SK-N-SH (cell line): Measurements from ENCODE around the gene PBX4. TPM values are rescaled to one million over a fixed set of nuclear protein-coding genes. Genes with fewer than 3 reads are reported as not detected.
"Not testable (repeated sequence)": the region's sequence is repeated elsewhere in the genome, so short reads cannot be mapped to it uniquely, and the experiment has no call there.

Experiments used
- CTCF ChIA-PET: fragments of 300-600, 350-600 bp; formaldehyde crosslinking; extraction: SDS; loops from one replicate; lab custom pipeline; 2021; lab: Yijun Ruan, JAX
- POLR2A ChIA-PET: fragments of 350-600 bp; sonication (Branson Sonifier 250); formaldehyde crosslinking; extraction: SDS; loops from one replicate; lab custom pipeline; 2020; ENCODE audit warnings: antibody characterized with exemption, inconsistent platforms; lab: Yijun Ruan, JAX
- DNase-seq: peaks from one replicate; pipeline ENCODE4 v3.0.0; 2012
- H2AFZ ChIP-seq: fragments of 200-600 bp; sonication (generic); 2 replicates; pipeline ENCODE4 v1.8.1; 2016; ENCODE audit warnings: antibody characterized with exemption, mild to moderate bottlenecking, low read depth
- H3F3A ChIP-seq: fragments of 200-600 bp; sonication (generic); replicated peaks from 2 replicates; pipeline ENCODE3; 2016; ENCODE audit warnings: antibody characterized with exemption, mild to moderate bottlenecking; ENCODE audit not compliant: insufficient read depth
- H3K27ac ChIP-seq, 2 experiments: fragments of 200-500 bp in 1 of 2; fragments of 200-600 bp in 1 of 2; sonication (Bioruptor generic) in 1 of 2; sonication (generic), shearing (Covaris generic) in 1 of 2; 2 replicates each; pipeline versions ENCODE4 v1.5.1 to v1.6.1; 2014 to 2016; ENCODE audit warnings: low read depth in 2 of 2, inconsistent platforms in 1 of 2, low read length in 1 of 2, mild to moderate bottlenecking in 1 of 2, mixed read lengths in 1 of 2
- H3K27me3 ChIP-seq: fragments of 200-600 bp; sonication (generic), shearing (Covaris generic); 2 replicates; pipeline ENCODE4 v1.6.1; 2016; ENCODE audit warnings: mixed run types; ENCODE audit not compliant: insufficient read depth
- H3K36me3 ChIP-seq, 2 experiments: fragments of 200-500 bp in 1 of 2; fragments of 200-600 bp in 1 of 2; sonication (Bioruptor generic) in 1 of 2; sonication (generic) in 1 of 2; replicated peaks in 1 of 2; 2 replicates each; pipeline versions ENCODE3 to v1.5.1; 2014 to 2016; ENCODE audit warnings: low read length in 1 of 2, mild to moderate bottlenecking in 1 of 2; ENCODE audit not compliant: insufficient read depth in 2 of 2, control insufficient read depth in 1 of 2
- H3K4me1 ChIP-seq, 2 experiments: fragments of 200-500 bp in 1 of 2; fragments of 200-600 bp in 1 of 2; sonication (Bioruptor generic) in 1 of 2; sonication (generic), shearing (Covaris generic) in 1 of 2; 2 replicates each; pipeline versions ENCODE4 v1.5.1 to v1.6.1; 2014 to 2016; ENCODE audit warnings: low read depth in 1 of 2, low read length in 1 of 2, mixed run types in 1 of 2; ENCODE audit not compliant: insufficient read depth in 2 of 2, control insufficient read depth in 1 of 2
- H3K4me2 ChIP-seq: fragments of 200-600 bp; sonication (generic), shearing (Covaris generic); 2 replicates; pipeline ENCODE4 v1.6.1; 2017; ENCODE audit warnings: mixed run types
- H3K4me3 ChIP-seq, 2 experiments: fragments of 200-500 bp in 1 of 2; fragments of 200-600 bp in 1 of 2; sonication (Bioruptor generic) in 1 of 2; sonication (generic), shearing (Covaris generic) in 1 of 2; 2 replicates each; pipeline versions ENCODE4 v1.5.1 to v1.8.1; 2014 to 2016; ENCODE audit warnings: low read depth in 2 of 2, inconsistent platforms in 1 of 2, low read length in 1 of 2, mild to moderate bottlenecking in 1 of 2, mixed read lengths in 1 of 2, moderate library complexity in 1 of 2
- H3K79me2 ChIP-seq: fragments of 200-600 bp; sonication (generic); 2 replicates; pipeline ENCODE4 v1.8.1; 2017; ENCODE audit warnings: mild to moderate bottlenecking; ENCODE audit not compliant: insufficient read depth
- H3K9ac ChIP-seq: fragments of 200-600 bp; sonication (generic); 2 replicates; pipeline ENCODE4 v1.6.1; 2017; ENCODE audit warnings: mixed run types
- H3K9me2 ChIP-seq: fragments of 200-600 bp; sonication (generic); 2 replicates; pipeline ENCODE4 v1.6.1; 2017; ENCODE audit warnings: mixed run types
- H3K9me3 ChIP-seq: fragments of 200-600 bp; sonication (generic); 2 replicates; pipeline ENCODE4 v1.6.1; 2017; ENCODE audit warnings: mixed run types, mild to moderate bottlenecking, moderate library complexity
- H4K20me1 ChIP-seq: fragments of 200-600 bp; sonication (generic); 2 replicates; pipeline ENCODE4 v1.6.1; 2017; ENCODE audit warnings: mild to moderate bottlenecking, mixed run types; ENCODE audit not compliant: insufficient read depth
- FOSL2 ChIP-seq: IDR thresholded peaks from 2 replicates; pipeline ENCODE4 v1.4.0; 2012; ENCODE audit warnings: low read depth, mild to moderate bottlenecking, moderate library complexity, borderline replicate concordance
- GATA2 ChIP-seq: sonication (generic); formaldehyde crosslinking; IDR thresholded peaks from 2 replicates; pipeline ENCODE4 v1.5.0; 2020; ENCODE audit warnings: mild to moderate bottlenecking, missing genetic modification reagents
- NFIC ChIP-seq: IDR thresholded peaks from 2 replicates; pipeline ENCODE4 v1.4.0; 2012; ENCODE audit warnings: borderline replicate concordance
- POLR2AphosphoS5 ChIP-seq: IDR thresholded peaks from 2 replicates; pipeline ENCODE4 v1.6.1; 2012; ENCODE audit warnings: low read depth, low read length
- RCOR1 ChIP-seq: fragments of 150-350 bp; IDR thresholded peaks from 2 replicates; pipeline ENCODE4 v1.6.1; 2017; ENCODE audit warnings: antibody characterized with exemption, low read length
- RXRA ChIP-seq: IDR thresholded peaks from 2 replicates; pipeline ENCODE4 v1.4.0; 2012; ENCODE audit warnings: low read depth, mild to moderate bottlenecking, borderline replicate concordance
- SIN3A ChIP-seq: IDR thresholded peaks from 2 replicates; pipeline ENCODE4 v1.6.1; 2012; ENCODE audit warnings: low read depth, mild to moderate bottlenecking, low read length, moderate library complexity, borderline replicate concordance
- SMC3 ChIP-seq: IDR thresholded peaks from 2 replicates; pipeline ENCODE4 v1.6.1; 2012; ENCODE audit warnings: low read depth, low read length, improper control_type of control experiment
- USF2 ChIP-seq: fragments of 150-350 bp; IDR thresholded peaks from 2 replicates; pipeline ENCODE4 v1.6.1; 2017; ENCODE audit warnings: antibody characterized with exemption, low read length, low read depth, borderline replicate concordance
- WGBS: methylation state at CpG from one replicate; pipeline ENCODE4 v1.1.6; 2017; ENCODE audit warnings: low lambda C conversion rate; 5-methylcytosine and 5-hydroxymethylcytosine counted together
- polyA plus RNA-seq, 3 experiments: library from polyadenylated mRNA; depleted of rRNA; stranded (reverse); fragments of >200 nt; gene quantifications; 2 replicates each; pipeline ENCODE4 v1.2.3, GENCODE V29; 2012
- TF ChIP-seq, protein P1 (sequence below): IDR thresholded peaks from 2 replicates; pipeline ENCODE4 v1.4.0; 2012; ENCODE audit warnings: low read depth

PBX4 gene
- polyA plus RNA-seq, 1 of the 3 experiments (the other 2 are of a cell fraction), result 6.4 TPM

- H2AFZ ChIP-seq, result no peak overlapping the region
- H3K4me1 ChIP-seq, result peaks cover 0 to 4% of the 10 kb centered on the region in 2 experiments; a peak in 1 of 4 replicates
- DNase-seq, result no peak
- CTCF ChIA-PET, result interaction anchor here (1.9 to 2.6 kb wide), 2 partner anchors 30 to 59 kb away, joined by 10 read pairs; partner anchors contain the start of gene GMIP
- H3K4me2 ChIP-seq, result no peak overlapping the region
- no peak overlapping the region for H3K4me3 ChIP-seq
- WGBS, result 76% methylated on average over 4 of the region's 4 CpGs
- peaks cover 31% of the 10 kb centered on the region; the same call in 1 of the 2 replicates for H3K79me2 ChIP-seq
- H3K36me3 ChIP-seq, result no peaks in the 10 kb centered on the region
- peaks cover 6% of the 10 kb centered on the region for H3F3A ChIP-seq
- H4K20me1 ChIP-seq, result no peaks in the 10 kb centered on the region
- no peaks in the 10 kb centered on the region for H3K27me3 ChIP-seq
- no peaks in the 10 kb centered on the region for H3K9me3 ChIP-seq
- no peaks in the 10 kb centered on the region for H3K9me2 ChIP-seq
- POLR2A ChIA-PET, result no interaction called here
- no peak for TF ChIP-seq RXRA
- no peak for TF ChIP-seq SMC3
- TF ChIP-seq, protein P1, sequence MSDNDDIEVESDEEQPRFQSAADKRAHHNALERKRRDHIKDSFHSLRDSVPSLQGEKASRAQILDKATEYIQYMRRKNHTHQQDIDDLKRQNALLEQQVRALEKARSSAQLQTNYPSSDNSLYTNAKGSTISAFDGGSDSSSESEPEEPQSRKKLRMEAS, result no peak
- TF ChIP-seq SIN3A, result no peak
- TF ChIP-seq RCOR1, result no peak
- TF ChIP-seq USF2, result no peak
- TF ChIP-seq GATA2 (CRISPR knock-in tag), result no peak
- no peak for TF ChIP-seq POLR2AphosphoS5
- TF ChIP-seq NFIC, result no peak
- TF ChIP-seq, all 33 proteins: peak for 0
- H3K9ac ChIP-seq, result no peak overlapping the region
- H3K27ac ChIP-seq, result no peak overlapping the region
Measured at GRCh38 chr19:19613506-19613905, 5.0 kb downstream of the PBX4 start.

GRCh38 chr19:19610376-19611202 is 7.9 kb downstream of the PBX4 start:
- Histone ChIP-seq H2AFZ (no peak overlapping the region), H3K4me2 (no peak overlapping the region), H3K4me3 (no peak overlapping the region), H3K9me2 (no peaks in the 10 kb centered on the region)
- POLR2A ChIA-PET, result no interaction called here
- CTCF ChIA-PET, result interaction anchor here (1.0 kb wide), 2 partner anchors 14 to 79 kb away, joined by 3 read pairs; no protein-coding TSS in a partner anchor
- TF ChIP-seq FOSL2 (no peak), SMC3 (no peak)
- TF ChIP-seq, all 33 proteins: peak for 0
- H3K27me3 ChIP-seq, result no peaks in the 10 kb centered on the region
- H3K79me2 ChIP-seq, result peaks cover 12% of the 10 kb centered on the region; the same call in 1 of the 2 replicates
- WGBS, result 91% methylated on average over 10 of the region's 10 CpGs
- H3F3A ChIP-seq, result peaks cover 8% of the 10 kb centered on the region
- H3K36me3 ChIP-seq, result no peaks in the 10 kb centered on the region
- DNase-seq, result no peak
- no peaks in the 10 kb centered on the region for H4K20me1 ChIP-seq
- H3K4me1 ChIP-seq, result 0 out of 4 replicates have a peak, but pooled peaks cover 0 to 4% of the 10 kb centered on the region in 2 experiments
- H3K27ac ChIP-seq, result no peak overlapping the region
- no peak overlapping the region for H3K9ac ChIP-seq
- H3K9me3 ChIP-seq, result no peaks in the 10 kb centered on the region

GRCh38 chr19:19606686-19607085 is 11.8 kb downstream of the PBX4 start:
- H3K27me3 ChIP-seq, H3K9me2 ChIP-seq, H4K20me1 ChIP-seq, H3K4me2 ChIP-seq, H3K27ac ChIP-seq, H3K9me3 ChIP-seq, POLR2A ChIA-PET, H3K4me3 ChIP-seq, H3F3A ChIP-seq, DNase-seq, H3K79me2 ChIP-seq, H3K9ac ChIP-seq, H2AFZ ChIP-seq, H3K4me1 ChIP-seq, H3K36me3 ChIP-seq: not testable (repeated sequence)
- 98% methylated on average over 8 of the region's 8 CpGs for WGBS
- CTCF ChIA-PET, result interaction anchor here (0.8 to 1.8 kb wide), 3 partner anchors 13 to 52 kb away, joined by 3 to 5 read pairs (median 3); partner anchors contain the start of gene GMIP
